Right lobe of liver (tissue), 6 donors: ENCODE data around the gene OSCP1. TPM values are rescaled to one million over a fixed set of nuclear protein-coding genes. Genes with fewer than 3 reads are reported as not detected.

Source experiments
- ATAC-seq, 4 donors: fragments of 200-7000 bp; cut with Tn5 transposase; one replicate each; pipeline ENCODE4 v1.9.1; 2020; ENCODE audit warnings: mild to moderate bottlenecking in 4 of 4, moderate library complexity in 4 of 4
- DNase-seq, 3 donors: peaks; one replicate each; pipeline ENCODE4 v3.0.0-alpha.2; 2020
- H3K27ac ChIP-seq, 3 donors: fragments of 200-600 bp; one replicate each; pipeline ENCODE4 v1.8.0; 2022
- H3K27me3 ChIP-seq, 2 donors: fragments of 200-600 bp; one replicate each; pipeline ENCODE4 v1.8.0; 2022
- H3K36me3 ChIP-seq, 4 donors: fragments of 200-600 bp; sonication (generic) in 1 of 4; one replicate each; pipeline versions ENCODE4 v1.5.1 to v1.8.0; 2017 to 2022; ENCODE audit warnings: control low read depth in 1 of 4
- H3K4me1 ChIP-seq, 4 donors: fragments of 200-600 bp; sonication (generic) in 1 of 4; one replicate each; pipeline versions ENCODE4 v1.5.1 to v1.8.0; 2017 to 2022; ENCODE audit warnings: control low read depth in 1 of 4
- H3K4me3 ChIP-seq, 3 donors: fragments of 200-600 bp; one replicate each; pipeline ENCODE4 v1.8.0; 2022
- H3K9me3 ChIP-seq, 4 donors: fragments of 200-600 bp; sonication (generic) in 1 of 4; one replicate each; pipeline versions ENCODE4 v1.5.1 to v1.8.0; 2017 to 2022; ENCODE audit warnings: control low read depth in 1 of 4
- POLR2A ChIP-seq: fragments of 450-650 bp; IDR thresholded peaks from one replicate; pipeline ENCODE4 v1.6.1; 2017; ENCODE audit warnings: antibody characterized with exemption, mild to moderate bottlenecking
- WGBS: methylation state at CpG from one replicate; pipeline ENCODE4 v1.1.6; 2018; ENCODE audit warnings: low coverage, low lambda C conversion rate; ENCODE audit not compliant: insufficient coverage; ENCODE audit errors: missing lambda C conversion rate; 5-methylcytosine and 5-hydroxymethylcytosine counted together
- intact Hi-C, 2 donors: fragments of 100-400 bp; cut with DNase I; formaldehyde crosslinking; loops; one replicate each; pipeline versions ENCODE4 v1.11.2 to v1.14.1; 2022
- total RNA-seq, 6 experiments: library from RNA; depleted of rRNA in 2 of 6; stranded (reverse); fragments of >200 nt in 2 of 6; fragmentation: NEBNext Ultra II Directional in 3 of 6; extraction: Animal tissue kit (Norgen Biotek cat#: 25700) in 3 of 6; gene quantifications; one replicate each; pipeline versions ENCODE4 v1.1.0 to v1.2.4, GENCODE V29; 2016 to 2023
- TF ChIP-seq, protein P1 (sequence below), 4 donors: fragments of 200-600 bp in 3 of 4; fragments of 450-650 bp in 1 of 4; IDR thresholded peaks; one replicate each; pipeline versions ENCODE4 v1.5.1 to v1.8.0; 2016 to 2022; ENCODE audit warnings: antibody characterized with exemption in 4 of 4, mild to moderate bottlenecking in 2 of 4
- donor health status: DM: no; HTN: yes; CAD: no.
- donor health status: DM: no; HTN: no; CAD: no.
- donor health status: DM: no; HTN: no; CAD: no.
- donor health status: DM: no; HTN: yes; CAD: no.
- donor health status: DM: no; HTN: yes; CAD: no.

The OSCP1 gene
- total RNA-seq, 6 experiments from 2014 or later, result 0.40 to 4.9 (median 1.7) TPM

DNA sequence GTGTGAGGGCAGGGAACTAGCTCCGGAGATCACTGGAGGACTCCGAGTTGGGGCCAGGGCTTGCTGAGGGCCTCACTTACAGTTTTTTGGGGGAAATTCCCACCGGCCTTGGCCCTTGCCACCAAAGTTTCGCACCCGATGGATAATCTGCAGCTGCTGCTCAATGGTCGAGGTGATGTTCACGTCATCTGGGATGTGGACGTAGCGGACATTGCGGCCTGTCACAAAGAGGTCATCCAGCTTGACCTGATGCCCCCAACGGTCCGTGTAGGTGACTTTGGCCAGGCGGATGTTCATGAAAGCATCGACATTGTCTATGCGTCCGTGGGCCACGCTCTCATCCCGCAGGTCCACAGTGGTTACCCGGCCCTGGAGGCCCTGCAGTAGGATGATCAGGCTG is 56.6 kb downstream of the OSCP1 start:
- 90% methylated on average over 4 of the region's 19 CpGs for WGBS
- Histone ChIP-seq H3K27ac (no peak overlapping the region), H3K36me3 (peaks cover 0 to 31% (median 5%) of the 10 kb centered on the region in 4 donors), H3K27me3 (no peaks in the 10 kb centered on the region), H3K4me3 (no peak overlapping the region), H3K9me3 (no peaks in the 10 kb centered on the region), H3K4me1 (peaks cover 0 to 11% (median 0%) of the 10 kb centered on the region in 4 donors)
- ATAC-seq (no peak), DNase-seq (no peak)
- TF ChIP-seq POLR2A, result no peak
- TF ChIP-seq, protein P1, sequence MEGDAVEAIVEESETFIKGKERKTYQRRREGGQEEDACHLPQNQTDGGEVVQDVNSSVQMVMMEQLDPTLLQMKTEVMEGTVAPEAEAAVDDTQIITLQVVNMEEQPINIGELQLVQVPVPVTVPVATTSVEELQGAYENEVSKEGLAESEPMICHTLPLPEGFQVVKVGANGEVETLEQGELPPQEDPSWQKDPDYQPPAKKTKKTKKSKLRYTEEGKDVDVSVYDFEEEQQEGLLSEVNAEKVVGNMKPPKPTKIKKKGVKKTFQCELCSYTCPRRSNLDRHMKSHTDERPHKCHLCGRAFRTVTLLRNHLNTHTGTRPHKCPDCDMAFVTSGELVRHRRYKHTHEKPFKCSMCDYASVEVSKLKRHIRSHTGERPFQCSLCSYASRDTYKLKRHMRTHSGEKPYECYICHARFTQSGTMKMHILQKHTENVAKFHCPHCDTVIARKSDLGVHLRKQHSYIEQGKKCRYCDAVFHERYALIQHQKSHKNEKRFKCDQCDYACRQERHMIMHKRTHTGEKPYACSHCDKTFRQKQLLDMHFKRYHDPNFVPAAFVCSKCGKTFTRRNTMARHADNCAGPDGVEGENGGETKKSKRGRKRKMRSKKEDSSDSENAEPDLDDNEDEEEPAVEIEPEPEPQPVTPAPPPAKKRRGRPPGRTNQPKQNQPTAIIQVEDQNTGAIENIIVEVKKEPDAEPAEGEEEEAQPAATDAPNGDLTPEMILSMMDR (IDR thresholded peaks at IDR 0.05), result no peak
- intact Hi-C loops, result no loop called here

DNA sequence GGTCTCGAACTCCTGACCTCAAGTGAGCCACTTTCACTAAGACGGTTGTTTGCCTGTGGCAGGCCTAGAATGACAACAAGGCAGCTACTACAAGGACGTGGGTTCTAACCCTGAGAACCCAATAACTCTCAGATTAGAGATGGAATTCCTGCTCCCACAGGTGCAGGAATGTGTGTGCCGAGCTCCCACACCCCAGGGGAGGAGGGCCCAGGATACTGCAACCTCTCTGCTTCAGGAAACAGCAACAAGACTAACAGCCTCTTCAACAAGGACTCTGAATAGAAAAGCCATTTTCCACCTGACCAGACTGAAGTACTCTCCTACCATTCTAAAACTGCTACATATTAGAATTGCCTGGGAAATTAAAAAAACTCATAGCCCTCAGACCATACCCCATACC is 57.4 kb downstream of the OSCP1 start:
- Histone ChIP-seq H3K36me3 (peaks cover 0 to 31% (median 5%) of the 10 kb centered on the region in 4 donors), H3K4me3 (no peak overlapping the region), H3K4me1 (peaks cover 0 to 15% (median under 1%) of the 10 kb centered on the region in 4 donors), H3K27me3 (no peaks in the 10 kb centered on the region), H3K9me3 (no peaks in the 10 kb centered on the region), H3K27ac (no peak overlapping the region)
- DNase-seq (no peak), ATAC-seq (no peak)
- WGBS, result 96% methylated on average over 3 of the region's 4 CpGs
- intact Hi-C loops, result no loop called here
- no peak for TF ChIP-seq POLR2A
- TF ChIP-seq, protein P1 (IDR thresholded peaks at IDR 0.05), result no peak

DNA sequence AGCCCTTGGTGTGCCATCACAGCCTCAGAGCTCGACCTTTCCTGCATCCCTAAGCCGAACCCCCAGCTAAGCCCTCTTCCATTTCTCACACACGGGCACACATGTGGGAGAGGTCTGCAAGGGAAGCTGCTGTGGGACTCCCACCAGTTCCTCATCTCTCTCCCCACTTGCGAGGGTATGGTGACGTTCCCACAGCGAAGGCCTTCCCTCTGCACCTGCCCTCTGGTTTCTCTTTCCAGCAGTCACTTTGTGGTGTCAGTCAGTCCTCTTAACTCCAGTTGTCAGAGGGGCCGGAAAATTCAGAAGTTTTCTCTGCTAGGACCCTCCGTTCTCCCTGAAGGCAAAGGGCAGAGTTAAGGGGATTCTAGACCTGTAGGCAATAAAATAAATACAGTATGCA is 59.0 kb downstream of the OSCP1 start:
- intact Hi-C loops, result no loop called here
- no peak for TF ChIP-seq POLR2A
- TF ChIP-seq, protein P1 (IDR thresholded peaks at IDR 0.05), result no peak
- Histone ChIP-seq H3K4me1 (peaks cover 0 to 21% (median 7%) of the 10 kb centered on the region in 4 donors), H3K27ac (no peak overlapping the region), H3K9me3 (no peaks in the 10 kb centered on the region), H3K4me3 (no peak overlapping the region), H3K27me3 (no peaks in the 10 kb centered on the region), H3K36me3 (peaks cover 0 to 31% (median 5%) of the 10 kb centered on the region in 4 donors)
- WGBS, result 72% methylated on average over 5 of the region's 8 CpGs
- DNase-seq (no peak), ATAC-seq (no peak)

DNA sequence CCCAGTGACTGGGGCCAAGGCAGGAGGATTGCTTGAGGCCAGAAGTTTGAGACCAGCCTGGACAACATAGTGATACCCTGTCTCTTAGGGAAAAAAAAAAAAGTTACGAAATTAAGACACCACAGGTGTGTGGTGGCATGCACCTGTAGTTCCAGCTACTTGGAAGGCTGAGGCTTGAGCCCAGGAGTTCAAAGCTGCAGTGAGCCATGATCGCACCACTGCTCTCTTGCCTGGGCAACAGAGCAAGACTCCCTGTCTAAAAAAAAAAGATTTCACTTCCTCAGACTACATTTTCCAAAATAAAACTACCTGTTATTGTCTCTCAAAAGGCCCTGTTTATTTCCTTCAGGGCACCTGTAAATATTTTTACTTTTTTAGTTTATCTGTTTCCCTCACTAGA is 59.8 kb downstream of the OSCP1 start:
- H3K4me3 ChIP-seq, result no peak overlapping the region
- H3K27ac ChIP-seq, result no peak overlapping the region
- no peak for TF ChIP-seq POLR2A
- TF ChIP-seq, protein P1 (IDR thresholded peaks at IDR 0.05), result no peak
- intact Hi-C loops, result no loop called here
- no peak for ATAC-seq
- no peaks in the 10 kb centered on the region for H3K27me3 ChIP-seq
- no peak for DNase-seq
- 89% methylated on average over 2 of the region's 2 CpGs for WGBS
- no peaks in the 10 kb centered on the region for H3K9me3 ChIP-seq
- H3K36me3 ChIP-seq, result peaks cover 0 to 31% (median 5%) of the 10 kb centered on the region in 4 donors
- peaks cover 0 to 19% (median 7%) of the 10 kb centered on the region in 4 donors for H3K4me1 ChIP-seq

DNA sequence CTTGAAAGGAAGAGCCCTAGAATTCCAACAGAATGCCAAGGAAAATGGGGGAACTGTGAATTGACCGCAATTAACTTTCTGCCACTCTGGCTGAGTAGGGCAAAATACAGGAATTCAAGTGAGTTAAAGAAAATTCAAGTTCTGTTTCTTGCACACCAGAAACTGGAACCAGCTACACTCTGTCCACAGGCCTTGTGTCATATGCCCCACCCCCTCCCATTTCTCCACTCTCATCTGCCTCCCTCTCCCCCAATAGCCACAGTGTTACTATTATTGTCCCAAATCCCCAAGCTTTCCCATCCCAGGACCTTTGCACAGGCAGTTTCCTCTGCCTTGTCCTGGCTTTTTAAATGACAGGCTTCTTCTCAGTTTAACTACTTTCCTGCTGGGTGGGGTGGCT is 60.3 kb downstream of the OSCP1 start:
- H3K9me3 ChIP-seq, result no peaks in the 10 kb centered on the region
- ATAC-seq, result no peak
- H3K36me3 ChIP-seq, result peaks cover 0 to 31% (median 5%) of the 10 kb centered on the region in 4 donors
- H3K27ac ChIP-seq, result no peak overlapping the region
- 71% methylated on average over 1 of the region's 1 CpG for WGBS
- H3K4me1 ChIP-seq, result peaks cover 0 to 19% (median 7%) of the 10 kb centered on the region in 4 donors
- DNase-seq, result no peak
- intact Hi-C loops, result no loop called here
- no peaks in the 10 kb centered on the region for H3K27me3 ChIP-seq
- TF ChIP-seq, protein P1 (IDR thresholded peaks at IDR 0.05), result no peak
- no peak for TF ChIP-seq POLR2A
- no peak overlapping the region for H3K4me3 ChIP-seq
